Fibroblast of skin of back (primary cell): ENCODE measurements around the gene PRKD2.
A peak's percentile ranks its signal among the peaks of the same experiment; 100 is the strongest.

ENCODE experiments used
- DNase-seq: peaks from one replicate; pipeline ENCODE4 v3.0.0-alpha.2; 2013

Gene PRKD2

DNA sequence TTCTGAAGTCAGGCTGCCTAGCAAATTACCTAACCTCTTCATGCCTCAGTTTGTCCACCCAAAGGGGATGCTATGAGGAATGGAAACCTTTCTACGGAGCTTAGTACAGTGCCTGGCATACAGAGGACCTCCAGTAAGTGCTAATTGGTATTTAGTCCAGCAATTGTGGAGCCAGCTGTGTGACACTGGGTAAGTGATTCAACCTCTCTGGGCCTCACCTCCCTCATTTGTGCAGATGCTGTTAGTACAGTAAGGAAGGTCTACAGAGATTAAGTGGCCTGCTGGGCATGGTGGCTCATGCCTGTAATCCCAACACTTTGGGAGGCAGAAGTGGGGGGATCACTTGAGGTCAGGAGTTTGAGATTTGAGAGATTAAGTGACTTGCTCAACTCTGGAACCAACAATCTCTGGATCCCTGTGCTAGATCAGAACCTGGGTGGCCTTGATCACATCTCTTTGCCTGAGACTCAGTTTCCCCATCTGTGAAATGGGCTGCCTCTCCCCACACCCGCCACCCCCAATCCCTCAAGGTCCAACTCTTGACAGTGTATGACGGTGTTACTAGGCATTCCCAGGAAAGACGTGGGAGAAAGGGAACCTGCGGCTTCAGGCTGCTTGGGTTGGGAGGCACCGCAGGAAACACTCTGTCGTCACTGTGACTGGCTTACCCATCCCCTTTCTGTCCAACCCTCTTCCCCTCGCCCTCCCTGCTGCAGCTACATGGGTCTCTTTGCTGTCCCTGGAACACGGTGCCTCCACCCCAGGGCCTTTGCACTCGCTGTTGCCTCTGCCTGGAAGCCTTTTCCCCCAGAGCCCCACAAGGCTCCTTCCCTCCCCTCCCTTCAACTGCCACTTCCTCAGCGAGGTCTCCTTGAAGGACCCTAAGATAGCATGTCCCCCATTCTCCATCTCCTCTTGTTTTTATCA is 18.3 kb downstream of the PRKD2 start:
- no peak for DNase-seq

DNA sequence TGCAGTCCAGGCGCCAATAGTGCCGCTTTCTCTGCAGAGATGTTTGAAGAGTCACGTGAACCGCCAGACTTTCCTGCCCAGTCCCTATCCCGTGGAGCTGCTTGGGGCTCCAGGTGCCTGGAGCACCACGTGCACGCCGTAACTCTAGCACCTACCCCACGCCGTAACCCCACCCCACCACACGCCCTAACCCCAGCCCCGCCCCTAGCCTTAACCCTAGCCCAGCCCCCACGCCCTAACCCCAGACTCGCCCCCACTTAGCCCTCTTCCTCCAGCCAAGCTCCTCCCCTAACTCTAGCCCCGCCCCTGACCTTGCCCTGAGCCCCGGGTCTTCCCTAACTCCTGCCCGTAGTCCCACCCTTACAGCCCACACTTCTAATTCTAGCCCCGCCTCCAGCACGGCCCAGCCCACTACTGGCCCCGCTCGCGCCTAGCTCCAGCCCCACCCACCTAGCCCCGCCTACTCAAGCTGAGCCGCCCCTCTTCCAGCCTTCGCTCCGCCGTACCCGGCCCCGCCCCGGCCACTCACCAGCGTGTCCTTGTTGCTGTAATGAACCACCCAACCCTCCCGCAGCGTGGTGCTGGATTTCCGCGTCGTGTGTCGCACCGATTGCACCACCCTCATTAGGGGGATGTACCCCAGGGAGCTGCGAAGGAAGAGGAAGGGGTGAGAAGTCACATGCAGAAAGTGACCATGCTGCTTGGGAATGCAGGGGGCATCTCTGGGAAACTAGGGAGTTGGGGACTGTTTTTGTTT is 19.5 kb downstream of the PRKD2 start:
- DNase-seq: peak; percentile 79

DNA sequence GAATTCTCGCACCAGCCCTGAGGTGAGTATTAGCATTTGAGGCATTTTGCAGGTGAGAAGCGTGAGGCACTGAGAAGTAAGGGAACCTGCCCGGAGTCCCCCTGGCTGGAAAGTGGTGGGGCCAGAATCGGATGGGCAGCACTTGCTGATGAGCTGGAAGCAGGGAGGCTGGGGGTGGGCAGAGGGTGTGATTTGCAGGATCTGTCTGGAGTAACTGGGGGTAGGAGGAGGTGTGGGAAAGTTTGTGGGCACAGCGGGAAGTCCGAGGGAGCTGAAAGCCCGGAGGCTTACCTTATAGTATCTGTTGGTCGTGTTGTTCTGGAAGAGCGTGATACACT is 20.1 kb downstream of the PRKD2 start:
- DNase-seq: no peak

DNA sequence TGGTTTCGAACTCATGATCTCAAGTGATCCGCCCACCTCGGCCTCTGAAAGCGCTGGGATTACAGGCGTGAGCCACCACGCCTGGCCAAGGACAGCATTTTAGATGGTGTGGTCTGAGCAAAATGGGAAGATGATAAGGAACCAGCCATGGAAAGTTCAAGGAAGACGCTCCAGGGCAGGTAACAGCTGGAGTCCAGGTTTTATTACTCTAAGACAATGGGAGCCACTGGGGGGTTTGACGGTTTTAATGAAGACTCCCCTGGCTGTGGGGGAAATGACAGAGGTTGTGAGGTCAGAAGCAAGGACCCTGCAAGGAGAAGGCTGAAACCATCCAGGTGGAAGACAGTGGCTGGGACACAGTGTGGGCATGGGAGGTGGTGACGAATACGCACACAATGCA is 20.9 kb downstream of the PRKD2 start:
- no peak for DNase-seq

DNA sequence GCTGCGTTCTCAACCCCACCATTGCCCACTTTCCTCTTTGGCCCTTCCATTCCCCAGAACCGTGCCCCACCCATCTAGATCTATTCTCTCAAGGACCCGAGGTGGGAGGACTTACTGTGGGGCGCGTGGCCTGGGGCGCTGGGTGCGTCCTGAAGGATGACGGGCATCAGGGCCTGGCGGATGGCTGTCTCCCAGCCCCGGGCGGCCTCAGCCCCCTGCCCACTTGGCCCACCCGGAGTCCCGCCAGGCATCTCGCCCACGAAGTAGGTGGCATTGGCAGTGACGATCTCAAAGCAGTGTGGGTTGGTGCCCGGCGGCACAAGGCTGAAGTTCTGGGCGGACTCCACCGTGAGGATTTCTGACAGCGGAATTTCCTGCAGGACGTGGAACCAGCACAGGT is 23.2 kb downstream of the PRKD2 start:
- no peak for DNase-seq

DNA sequence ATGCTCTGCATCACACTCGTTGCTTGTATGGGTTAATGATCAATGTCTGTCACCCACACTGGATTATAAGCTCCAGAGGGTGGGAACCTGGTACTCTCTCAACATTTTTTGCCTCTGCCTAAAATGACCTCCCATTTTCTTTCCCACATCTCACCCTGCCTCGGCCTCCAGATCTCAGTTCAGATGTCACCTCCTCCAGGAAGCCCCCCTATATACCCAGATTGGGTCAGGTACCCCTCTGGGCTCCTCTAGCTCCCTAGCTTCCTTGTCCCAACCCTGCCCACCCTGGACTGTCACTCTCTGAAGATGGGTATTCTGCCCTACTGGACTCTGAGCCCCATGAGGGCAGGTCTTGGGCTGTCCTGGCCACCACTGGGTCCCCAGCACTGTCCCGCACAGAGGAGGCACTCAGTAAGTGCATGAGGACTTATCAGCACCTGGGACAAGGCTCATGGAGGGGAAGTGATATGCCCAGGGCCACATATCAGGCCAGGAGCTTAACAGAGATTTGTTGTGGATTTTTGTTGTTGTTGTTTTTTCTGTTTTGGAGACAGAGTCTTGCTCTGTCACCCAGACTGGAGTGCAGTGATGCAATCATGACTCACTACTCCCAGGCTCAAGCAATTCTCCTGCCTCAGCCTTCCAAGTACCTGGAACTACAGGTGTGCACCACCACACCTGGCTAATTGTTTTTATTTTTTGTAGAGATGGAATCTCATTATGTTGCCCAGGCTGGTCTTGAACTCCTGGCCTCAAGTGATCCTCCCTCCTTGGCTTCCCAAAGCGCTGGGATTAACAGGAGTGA is 23.8 kb downstream of the PRKD2 start:
- no peak for DNase-seq

DNA sequence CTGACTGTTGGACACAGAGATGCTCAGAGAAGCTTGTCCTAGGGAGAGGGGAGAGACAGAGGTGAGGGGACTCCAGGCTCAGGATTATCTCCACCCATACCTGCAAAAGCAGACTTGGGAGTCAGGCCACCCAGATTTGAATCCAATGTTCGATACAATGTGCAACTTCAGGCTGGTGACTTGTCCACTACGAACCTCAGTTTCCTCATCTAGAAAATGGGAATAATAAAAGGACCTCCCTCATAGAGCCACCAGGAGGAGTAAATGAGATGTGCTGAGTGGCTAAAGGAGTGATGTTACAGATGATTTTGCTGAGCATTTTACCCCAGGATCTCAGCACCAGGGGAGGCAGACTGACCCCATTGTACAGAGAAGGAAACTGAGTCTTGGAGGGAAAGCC is 25.0 kb downstream of the PRKD2 start:
- DNase-seq: no peak

DNA sequence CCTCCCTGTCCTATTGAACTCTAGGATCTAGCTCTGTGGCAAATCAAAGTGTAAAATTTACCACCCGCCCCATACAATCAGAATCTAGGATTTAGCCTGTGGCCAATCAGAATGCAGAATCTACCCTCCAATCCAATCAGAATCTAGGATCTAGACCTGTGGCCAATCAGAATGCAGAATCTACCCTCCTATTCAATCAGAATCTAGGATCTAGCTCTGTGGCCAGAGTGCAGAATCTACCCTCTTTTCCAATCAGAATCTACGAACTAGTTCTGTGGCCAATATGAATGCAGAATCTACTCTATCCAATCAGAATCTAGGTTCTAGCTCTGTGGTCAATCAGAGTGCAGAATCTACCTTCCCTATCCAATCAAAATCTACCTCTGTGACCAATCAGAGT is 25.8 kb downstream of the PRKD2 start:
- no peak for DNase-seq

DNA sequence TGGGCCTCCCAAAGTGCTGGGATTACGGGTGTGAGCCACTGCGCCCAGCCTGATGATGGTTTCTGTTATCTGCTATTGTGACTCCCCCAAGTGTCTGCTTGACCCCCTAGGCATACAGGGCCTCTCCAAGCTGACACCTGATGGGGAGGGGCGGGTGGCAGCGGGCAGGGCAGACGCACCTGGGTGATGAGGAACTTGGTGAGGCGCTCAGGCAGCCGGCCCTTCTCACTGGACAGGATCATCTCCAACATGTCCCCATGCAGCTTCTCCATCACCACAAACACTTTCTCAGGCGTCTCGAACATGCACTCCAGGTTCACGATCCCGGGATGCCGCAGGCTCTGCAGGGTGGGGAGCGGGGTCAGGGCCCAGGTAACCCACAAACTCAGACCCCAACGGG is 27.6 kb downstream of the PRKD2 start:
- no peak for DNase-seq

DNA sequence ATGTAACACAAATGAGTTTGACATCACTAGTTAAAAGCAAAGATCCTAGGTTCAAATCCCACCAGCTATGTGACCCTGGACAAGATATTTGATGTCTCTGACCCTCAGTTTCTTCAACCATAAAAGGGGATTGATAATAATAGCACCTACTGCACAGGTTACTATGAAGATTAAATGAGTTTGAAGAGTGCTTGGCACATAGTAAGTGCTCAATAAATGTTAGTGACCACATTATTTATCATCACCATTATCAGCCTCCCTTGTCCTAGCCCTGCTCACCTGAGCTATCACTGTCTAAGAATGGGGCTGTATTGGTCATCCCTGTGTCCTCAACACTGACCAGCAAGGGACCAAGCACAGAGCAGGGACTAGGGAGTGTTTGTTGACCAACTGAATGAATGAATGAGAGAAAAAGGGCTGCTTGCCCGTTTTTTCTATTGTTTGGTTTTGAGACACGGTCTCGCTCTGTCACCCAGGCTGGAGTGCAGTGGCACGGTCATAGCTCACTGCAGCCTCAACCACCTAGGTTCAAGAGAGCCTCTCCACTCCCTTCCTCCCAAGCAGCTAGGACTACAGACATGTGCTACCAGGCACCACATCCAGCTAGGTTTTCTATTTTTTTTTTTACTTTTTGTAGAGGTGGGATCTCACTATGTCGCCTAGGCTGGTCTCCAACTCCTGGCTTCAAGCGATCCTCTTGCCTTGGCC is 29.3 kb downstream of the PRKD2 start:
- no peak for DNase-seq

DNA sequence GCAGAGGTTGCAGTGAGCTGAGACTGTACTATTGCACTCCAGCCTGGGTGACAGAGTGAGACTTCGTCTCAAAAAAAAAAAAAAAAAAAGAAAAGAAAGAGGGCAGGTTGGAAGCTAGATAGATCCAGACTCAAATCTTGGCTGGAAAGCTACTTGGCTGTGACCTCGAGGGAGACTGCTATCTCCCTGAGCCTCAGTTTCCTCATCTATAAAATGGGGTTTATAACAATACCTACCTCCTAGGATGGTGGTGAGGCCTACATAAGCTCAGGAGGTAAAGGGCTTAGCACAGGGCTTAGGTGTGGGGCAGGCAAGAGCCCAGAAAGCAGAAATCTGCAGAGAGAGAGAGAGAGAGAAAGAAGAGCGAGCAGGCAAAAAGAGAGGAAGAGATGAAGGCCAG is 31.7 kb downstream of the PRKD2 start:
- no peak for DNase-seq

DNA sequence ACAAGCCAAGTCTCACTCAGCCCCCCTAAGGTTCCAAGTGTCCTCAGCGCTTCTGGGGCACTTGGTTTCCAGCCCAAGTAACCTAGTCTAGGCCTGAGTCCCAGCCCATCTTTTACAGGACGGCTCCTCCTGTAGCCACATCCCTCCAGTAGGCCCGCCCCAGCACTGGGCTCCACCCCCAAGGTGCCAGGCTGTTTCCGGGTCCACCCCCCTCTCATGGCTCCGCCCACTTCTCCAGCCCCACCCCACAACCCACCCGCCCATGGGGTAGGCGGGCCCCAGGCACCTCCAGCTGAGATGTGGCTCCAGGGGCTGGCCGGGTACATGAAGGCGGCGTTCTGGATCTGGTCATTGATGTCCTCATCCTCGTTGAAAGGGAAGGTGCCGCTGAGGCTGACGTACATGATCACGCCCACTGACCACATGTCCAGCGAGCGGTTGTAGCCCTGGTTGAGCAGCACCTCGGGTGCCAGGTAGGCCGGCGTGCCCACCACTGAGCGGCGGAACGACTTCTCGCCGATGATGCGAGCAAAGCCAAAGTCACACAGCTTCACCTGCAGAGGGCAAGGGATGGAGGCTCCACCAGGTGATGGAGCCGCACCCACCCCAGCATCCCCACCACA is 38.7 kb downstream of the PRKD2 start:
- DNase-seq: peak; percentile 10

DNA sequence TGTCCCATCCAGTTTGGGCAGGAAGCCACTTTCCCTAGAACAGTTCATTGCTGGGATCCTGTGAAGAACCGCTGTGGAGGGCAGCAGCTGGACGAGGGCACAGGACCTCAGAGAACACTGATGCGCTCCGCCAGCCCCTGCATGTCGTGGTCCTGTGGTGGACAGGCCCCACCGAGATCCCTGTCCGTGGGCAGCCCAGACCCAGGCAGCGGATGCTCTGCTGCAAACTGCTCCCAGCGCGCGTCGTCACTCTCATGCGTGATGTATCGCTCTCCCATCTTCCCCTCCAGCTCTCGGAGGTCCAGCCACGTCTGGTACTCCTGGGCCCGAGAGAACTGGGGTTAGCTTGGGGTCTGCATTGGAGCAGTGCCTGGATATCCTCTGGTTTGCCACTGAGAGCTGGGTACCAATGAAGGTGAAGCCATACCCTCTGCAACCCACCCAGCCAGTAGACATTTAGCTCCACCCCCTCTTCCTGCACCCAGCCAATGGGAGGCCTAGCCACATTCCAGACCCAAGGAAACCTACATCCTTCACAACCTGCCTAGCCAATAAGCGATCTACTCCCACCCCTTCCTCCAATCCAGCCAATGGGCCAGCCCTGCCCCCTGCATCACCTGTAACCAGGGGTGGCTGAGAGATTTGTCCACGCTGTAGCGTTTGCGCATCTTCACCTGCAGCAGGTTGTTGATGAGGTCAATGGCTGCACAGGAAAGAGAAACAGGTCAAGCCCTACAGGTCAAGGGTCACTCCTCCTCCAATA is 42.3 kb downstream of the PRKD2 start:
- peak; percentile 17 for DNase-seq

DNA sequence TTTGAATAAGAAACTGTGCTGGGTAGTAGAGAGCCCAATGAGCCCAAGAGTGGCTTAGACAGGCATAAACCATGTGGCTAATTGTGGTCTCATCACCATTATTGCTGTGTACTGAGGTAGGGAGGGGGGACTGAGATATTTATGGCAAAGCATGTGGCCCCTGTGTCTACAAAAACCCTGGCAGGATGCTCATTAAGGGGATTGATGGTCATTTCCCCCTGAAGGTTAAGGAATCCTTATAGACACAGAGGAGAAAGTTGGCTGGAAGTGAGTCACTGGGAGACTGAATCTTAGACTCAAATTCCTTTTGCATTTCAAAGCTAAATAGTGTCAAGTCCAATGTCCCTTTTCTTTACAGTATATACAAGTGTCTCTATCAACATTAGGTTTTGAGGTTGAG is 46.1 kb downstream of the PRKD2 start:
- DNase-seq: peak; percentile 63

DNA sequence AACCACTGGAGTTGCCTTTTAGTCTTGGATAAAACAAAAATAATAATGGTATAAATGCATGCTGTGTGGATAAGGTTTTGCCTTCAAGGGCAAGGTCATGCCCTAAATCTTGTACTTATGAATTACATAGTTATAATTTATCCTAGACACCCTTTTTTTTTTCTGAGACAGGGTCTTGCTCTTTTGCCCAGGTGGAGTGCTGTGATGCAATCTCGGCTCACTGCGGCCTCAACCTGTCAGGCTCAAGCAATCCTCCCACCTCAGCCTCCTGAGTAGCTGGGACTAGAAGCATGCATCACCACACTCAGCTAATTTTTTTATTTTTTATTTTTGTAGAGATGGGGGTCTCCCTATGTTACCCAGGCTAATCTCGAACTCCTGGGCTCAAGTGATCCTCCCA is 48.3 kb downstream of the PRKD2 start:
- no peak for DNase-seq

DNA sequence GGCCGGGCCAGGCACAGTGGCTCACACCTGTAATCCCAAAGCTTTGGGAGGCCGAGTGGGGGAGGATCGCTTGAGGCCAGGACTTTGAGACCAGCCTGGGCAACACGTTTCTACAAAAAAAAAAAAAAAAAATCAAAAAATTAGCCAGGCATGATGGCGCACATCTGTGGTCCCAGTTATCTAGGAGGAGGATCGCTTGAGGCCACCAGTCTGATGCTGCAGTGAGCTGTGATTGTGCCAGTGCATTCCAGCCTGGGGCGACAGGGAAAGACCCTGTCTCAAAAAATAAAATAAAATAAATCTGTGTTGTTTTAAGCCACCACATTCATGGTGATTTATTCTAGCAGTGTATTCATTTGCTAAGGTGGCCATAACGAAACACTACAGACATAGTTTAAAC is 51.8 kb downstream of the PRKD2 start:
- no peak for DNase-seq

DNA sequence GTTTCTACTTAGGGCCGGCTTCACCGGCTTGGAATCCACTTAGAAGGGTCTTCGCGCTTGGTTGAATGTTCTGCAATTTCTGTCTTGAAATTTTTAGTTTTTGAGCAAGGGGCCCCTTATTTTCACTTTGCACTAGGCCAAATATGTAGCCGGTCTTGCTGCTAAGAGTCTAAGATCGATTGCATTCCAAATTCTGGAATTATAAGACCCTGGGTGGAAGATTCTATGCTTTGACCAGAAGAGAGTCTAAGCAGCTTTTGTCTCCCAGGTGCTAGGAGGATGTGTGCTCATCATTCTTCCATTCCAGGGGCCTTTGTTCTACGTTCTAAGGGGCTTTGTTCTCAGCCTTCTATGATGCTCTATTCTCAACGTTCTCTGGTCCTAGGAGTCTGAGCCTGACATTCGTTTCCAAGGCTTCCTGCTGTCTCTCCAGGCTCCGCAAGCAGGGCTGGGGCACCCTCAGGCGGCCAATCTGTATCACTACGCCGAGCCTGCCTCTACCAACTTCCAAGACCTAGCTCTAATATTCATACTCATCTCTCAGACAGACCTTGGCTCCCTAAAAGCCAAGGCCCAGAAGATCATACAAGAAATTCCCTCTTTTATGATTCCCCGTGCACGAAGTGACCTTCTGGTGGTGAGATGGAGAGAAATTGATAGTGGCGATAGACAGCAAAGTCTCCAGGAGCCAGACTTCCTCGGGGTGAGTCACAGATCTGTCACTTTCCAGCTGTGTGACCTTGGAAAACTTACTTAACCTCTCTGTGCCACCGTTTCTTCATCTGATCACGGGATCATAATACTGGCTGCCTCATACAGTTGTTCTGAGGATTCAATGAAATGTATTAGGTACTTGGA is 55.0 kb downstream of the PRKD2 start:
- DNase-seq: peak; percentile 86

DNA sequence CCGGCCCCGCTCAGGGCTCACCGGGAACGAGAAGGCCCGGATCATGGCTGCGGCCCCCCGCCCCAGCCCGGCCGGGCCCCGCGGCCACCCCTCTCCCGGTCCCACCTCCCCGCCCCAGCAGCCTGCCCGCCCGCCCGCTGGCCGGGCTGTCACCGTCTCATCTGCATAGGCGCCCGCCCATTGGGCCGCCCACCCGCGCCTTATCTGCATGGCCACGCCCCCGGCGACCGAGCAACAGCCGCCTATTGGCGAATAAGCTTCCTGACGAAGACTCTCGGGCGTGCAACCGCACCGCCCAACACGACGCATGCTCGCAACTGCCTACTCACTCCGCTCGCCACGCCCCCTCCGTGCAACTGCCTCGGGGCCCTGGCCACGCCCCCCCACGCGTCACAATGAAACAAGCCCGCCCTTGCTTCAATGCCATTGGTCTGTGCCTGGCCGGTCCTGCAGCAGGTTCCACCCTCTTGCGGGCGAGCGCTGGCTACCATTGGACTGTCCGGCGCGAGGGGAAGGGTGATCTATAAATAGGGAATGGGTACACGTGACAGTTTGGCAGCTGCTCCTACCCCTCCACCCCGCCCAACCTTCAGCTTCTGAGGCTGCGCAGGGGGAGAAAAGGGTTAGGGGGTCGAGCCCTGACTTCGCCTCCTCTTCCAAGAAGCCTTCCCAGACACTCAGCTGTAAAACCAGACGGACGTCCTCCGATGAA is 55.7 kb downstream of the PRKD2 start, which contains the start of gene DACT3:
Gene DACT3 (minus strand): TSS at position 163 of the 712 bp plus-strand sequence. CDS start 118 bp downstream, at position 45.
- DNase-seq: peak; percentile 99

DNA sequence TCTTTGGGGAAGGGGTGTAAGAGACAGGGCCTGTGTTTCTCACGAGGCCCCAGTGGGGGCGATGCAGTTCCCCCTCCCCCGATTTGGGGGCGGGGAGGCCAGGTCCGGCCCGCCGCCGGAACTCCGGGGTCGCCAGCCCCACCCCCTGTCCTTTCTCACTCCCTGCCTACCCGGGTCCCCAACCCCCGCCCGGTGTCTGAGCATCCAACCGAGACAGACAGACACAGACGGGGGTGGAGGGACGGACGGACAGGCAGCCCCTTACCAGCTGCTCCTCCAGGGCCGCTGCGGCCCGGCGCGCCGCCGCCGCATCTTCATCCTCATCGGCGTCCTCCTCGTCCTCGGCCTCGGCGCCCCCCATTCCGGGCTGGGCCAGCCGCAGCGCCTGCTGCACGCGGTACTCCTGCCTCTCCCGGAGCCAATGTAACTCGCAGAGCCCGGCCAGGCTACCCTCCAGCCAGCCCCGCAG is 56.3 kb downstream of the PRKD2 start:
- DNase-seq: no peak
